ENCODE measurements around the gene GLB1L. TPM values are rescaled to one million over a fixed set of nuclear protein-coding genes. Genes with fewer than 3 reads are reported as not detected.

Gene GLB1L
- total RNA-seq, 1 donor from 2014 or later, result 5.3 TPM

DNA sequence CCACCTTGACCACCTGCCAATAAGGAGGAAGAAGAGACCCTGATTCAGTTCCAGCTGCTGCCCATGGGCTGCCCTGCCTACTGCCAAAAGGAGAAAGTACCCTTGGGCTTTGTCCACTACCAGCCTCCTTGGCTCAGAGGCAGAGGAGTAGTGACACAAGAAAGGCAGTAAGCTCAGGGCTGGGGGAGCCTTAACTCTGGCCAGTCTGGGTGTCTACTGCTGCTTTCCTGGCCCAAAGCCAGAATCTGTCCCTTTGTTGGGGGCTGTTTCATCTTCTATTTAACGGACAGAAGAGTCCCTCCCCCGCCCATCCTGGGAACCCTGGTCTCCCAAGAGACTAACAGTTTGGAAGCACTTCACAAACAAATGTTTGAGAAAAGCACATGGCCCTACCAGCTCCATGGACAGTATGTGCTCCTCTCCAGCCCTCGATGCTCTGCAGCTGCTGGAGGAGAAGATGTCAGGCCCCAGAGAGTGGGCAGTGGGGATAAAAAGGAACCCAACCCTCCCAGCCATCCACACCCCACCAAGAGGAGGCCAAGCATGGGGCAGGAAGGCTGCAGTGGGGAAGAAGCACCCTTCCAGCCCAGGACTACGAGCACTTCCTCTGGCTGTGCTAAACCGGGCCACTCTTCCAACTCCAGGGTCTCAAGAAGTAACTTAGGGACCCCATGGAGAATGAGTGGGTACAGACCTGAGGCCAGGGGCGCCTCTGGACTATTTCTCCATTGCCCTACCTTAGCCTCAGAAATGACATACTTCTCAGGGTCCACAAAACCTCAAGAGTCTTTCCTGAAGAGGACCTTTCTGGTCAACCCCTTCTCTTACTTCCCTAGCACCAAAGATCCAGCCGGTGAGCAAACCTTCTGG lies 17.0 kb downstream of the GLB1L start:
- intact Hi-C loops (cut with micrococcal nuclease), result loop anchor here (2.0 to 5.0 kb wide), 4 partner anchors 314 to 1011 kb away; partner anchors contain the start of genes ARPC2, CHPF, STK11IP and TMEM198

GRCh38 chr2:219225350-219225749 lies 19.9 kb downstream of the GLB1L start:
- intact Hi-C loops (cut with micrococcal nuclease), result loop anchor here (5.0 kb wide), 3 partner anchors 317 to 1008 kb away; partner anchors contain the start of genes ARPC2, CHPF, STK11IP and TMEM198

GRCh38 chr2:219223831-219224610 lies 21.2 kb downstream of the GLB1L start:
- intact Hi-C loops (cut with micrococcal nuclease), result no loop called here

DNA sequence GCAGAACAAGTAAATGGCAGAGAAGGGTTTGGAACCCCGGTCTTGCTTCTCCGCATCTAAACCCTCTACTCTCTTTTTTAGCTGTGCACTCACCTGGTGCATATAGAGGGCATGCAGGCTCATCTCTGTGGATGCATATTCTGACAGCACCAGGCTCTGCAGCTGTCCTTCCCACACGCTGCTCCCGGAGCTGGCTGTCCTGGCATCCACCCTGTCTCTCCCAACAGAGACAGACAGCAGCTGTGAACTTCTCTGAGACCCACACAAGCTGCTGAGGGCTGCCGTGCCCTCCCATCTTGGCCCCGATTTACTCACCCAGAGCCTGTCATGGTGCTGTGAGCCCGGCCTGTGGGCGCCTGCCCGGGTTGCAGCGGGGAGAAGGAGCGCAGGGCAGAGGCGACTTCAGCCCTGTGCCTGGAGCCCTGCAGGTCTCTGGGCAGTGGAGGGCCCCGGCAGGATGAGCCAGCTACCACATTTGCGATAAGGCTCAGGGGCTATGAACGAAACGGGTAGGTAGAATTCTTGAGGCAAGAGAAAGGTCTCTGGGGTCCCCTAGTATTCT lies 23.2 kb downstream of the GLB1L start:
- intact Hi-C loops (cut with micrococcal nuclease), result no loop called here

- intact Hi-C loops (cut with micrococcal nuclease), result no loop called here
Observed at GRCh38 chr2:219220652-219221402, 24.4 kb downstream of the GLB1L start.

GRCh38 chr2:219219784-219220532 lies 25.3 kb downstream of the GLB1L start:
- intact Hi-C loops (cut with micrococcal nuclease), result loop anchor here (1.0 to 2.0 kb wide), 9 partner anchors 9 to 323 kb away; partner anchors contain the start of genes ANKZF1, ATG9A, CNPPD1 and GLB1L

- intact Hi-C loops (cut with micrococcal nuclease), result loop anchor here (1.0 to 2.0 kb wide), 10 partner anchors 10 to 322 kb away; partner anchors contain the start of genes ANKZF1, ATG9A, CNPPD1 and DNAJB2
Observed at GRCh38 chr2:219218732-219219701, 26.2 kb downstream of the GLB1L start, which contains the start of gene ABCB6. Gene ABCB6 (minus strand): TSS chr2:219218958. CDS start chr2:219218673, 285 bp downstream.

DNA sequence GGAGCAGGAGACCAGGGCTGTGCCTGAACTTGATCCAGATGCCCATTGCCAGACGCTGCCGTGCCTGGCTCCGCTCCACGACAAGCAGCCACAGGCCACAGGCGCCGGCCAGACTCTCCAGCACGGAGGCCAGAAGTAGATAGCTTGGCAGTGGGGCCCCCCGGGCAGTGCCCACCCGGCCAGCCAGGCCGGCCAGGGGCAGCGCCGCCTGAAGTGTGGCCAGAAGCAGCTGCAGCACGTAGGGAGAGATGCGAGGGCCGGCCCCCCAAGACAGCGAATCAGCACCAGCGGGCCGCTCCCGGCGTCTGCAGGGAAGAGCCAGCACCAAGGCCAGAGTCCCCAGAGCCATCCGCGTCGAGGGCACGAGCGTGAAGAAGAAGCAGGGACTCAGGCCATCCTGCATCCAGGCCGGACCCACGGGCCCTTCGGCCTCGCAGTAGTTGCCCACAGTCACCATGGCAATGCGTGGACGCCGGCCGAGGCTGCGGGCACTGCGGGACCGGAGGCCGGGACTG lies 27.0 kb downstream of the GLB1L start:
- intact Hi-C loops (cut with micrococcal nuclease), result loop anchor here (1.0 to 2.0 kb wide), 5 partner anchors 41 to 321 kb away; partner anchors contain the start of genes CNPPD1, DNAJB2, GMPPA and NHEJ1

DNA sequence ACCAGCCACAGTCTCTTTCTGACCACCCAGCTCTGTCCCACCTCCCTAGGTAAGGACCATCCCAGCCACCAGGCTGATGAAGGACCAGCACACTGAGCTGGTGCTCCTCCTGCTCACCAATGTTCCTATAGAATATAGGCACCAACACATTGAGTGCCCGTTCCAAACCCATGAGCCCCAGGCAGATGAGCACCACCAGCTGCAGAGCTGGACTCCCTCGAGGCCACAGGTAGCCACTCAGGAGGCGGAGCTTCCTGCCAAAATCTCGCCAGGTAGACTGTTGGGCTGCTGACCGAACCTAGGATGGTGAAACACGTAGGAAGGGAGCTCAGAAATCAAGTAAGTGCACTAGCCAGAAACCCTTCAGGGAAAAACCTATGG lies 28.7 kb downstream of the GLB1L start:
- intact Hi-C loops (cut with micrococcal nuclease), result no loop called here

- intact Hi-C loops (cut with micrococcal nuclease), result no loop called here
Observed at GRCh38 chr2:219215871-219216534, 29.2 kb downstream of the GLB1L start.

GRCh38 chr2:219214786-219215185 lies 30.5 kb downstream of the GLB1L start:
- intact Hi-C loops (cut with micrococcal nuclease), result no loop called here

DNA sequence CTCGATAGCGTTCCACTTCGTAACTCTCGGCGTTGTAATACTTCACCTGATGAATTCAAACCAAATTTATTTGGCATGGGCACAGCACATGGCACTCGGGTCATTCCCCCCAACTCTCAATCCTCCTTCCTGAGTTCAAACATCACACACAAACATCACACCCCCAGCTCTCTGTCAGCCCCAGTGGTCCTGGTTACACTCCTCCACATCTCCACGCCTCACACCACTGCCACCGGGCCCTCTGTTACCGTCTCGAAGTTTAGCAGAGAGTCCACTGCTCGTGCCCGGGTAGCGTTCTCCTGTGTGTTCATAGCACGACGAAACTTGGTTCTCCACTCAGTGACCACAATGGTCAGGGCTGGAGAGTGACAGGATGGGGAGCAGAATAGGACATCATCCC lies 31.1 kb downstream of the GLB1L start:
- intact Hi-C loops (cut with micrococcal nuclease), result no loop called here

GRCh38 chr2:219213486-219214071 lies 31.7 kb downstream of the GLB1L start:
- intact Hi-C loops (cut with micrococcal nuclease), result no loop called here

DNA sequence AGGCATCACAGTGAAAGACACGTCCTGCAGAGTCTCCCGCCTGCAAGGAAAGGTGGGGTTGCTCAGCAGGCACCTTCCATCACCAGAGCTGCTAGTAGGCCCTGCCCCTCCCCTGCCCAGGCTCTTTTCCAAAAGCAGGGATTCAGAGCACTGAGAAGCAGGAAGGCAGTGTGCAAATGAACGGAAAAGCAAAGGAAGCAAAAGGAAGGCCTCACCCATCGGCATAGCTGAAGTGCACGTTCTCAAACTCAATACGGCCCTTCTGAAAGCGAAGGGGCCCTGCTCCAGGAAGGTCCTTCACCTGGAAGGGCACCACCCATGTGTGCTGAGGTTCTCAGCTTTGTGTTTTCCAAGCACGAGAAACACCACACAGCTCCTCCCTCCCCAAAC lies 32.2 kb downstream of the GLB1L start:
- intact Hi-C loops (cut with micrococcal nuclease), result no loop called here

GRCh38 chr2:219210886-219211362 lies 34.3 kb downstream of the GLB1L start:
- intact Hi-C loops (cut with micrococcal nuclease), result loop anchor here (1.0 kb wide), 5 partner anchors 34 to 153 kb away; partner anchors contain the start of genes DNAJB2 and NHEJ1

- intact Hi-C loops (cut with micrococcal nuclease), result no loop called here
Observed at GRCh38 chr2:219210196-219210885, 34.9 kb downstream of the GLB1L start.
